CD4-positive, alpha-beta T cell (primary cell): ENCODE measurements around the gene NUMBL. TPM values are rescaled to one million over a fixed set of nuclear protein-coding genes. Genes with fewer than 3 reads are reported as not detected.
"Not testable (repeated sequence)": the region's sequence is repeated elsewhere in the genome, so short reads cannot be mapped to it uniquely, and the experiment has no call there.

ENCODE experiments used
- ATAC-seq: fragments of 200-7000 bp; cut with Tn5 transposase; one replicate; pipeline ENCODE4 v1.10.0; 2022; ENCODE audit warnings: mild to moderate bottlenecking; ENCODE audit not compliant: poor library complexity
- CTCF ChIA-PET: fragments of 350-600 bp; sonication (Branson Sonifier 250); formaldehyde crosslinking; loops from one replicate; lab custom pipeline; 2021; ENCODE audit warnings: antibody characterized with exemption, inconsistent platforms; lab: Charles Lee
- POLR2A ChIA-PET: fragments of 350-600 bp; sonication (Branson Sonifier 250); formaldehyde crosslinking; loops from one replicate; lab custom pipeline; 2021; ENCODE audit warnings: antibody characterized with exemption, inconsistent platforms; lab: Charles Lee
- DNase-seq, 14 experiments: peaks; one replicate each; pipeline ENCODE4 v3.0.0-alpha.2; 2013 to 2020; ENCODE audit warnings: mixed read lengths in 2 of 14
- H3K27ac ChIP-seq, 2 donors: one replicate each; pipeline versions ENCODE4 v1.5.1 to v1.7.0; 2013; ENCODE audit warnings: low read length in 2 of 2, low read depth in 1 of 2, mild to moderate bottlenecking in 1 of 2
- H3K27me3 ChIP-seq, 2 experiments: 1 replicate in 1 of 2; 2 replicates in 1 of 2; pipeline versions ENCODE4 v1.6.1 to v1.7.0; 2013; ENCODE audit warnings: low read length in 2 of 2, control low read depth in 1 of 2, mild to moderate bottlenecking in 1 of 2, moderate library complexity in 1 of 2; ENCODE audit not compliant: insufficient read depth in 2 of 2, control insufficient read depth in 1 of 2
- H3K36me3 ChIP-seq: one replicate; pipeline ENCODE4 v1.6.1; 2013; ENCODE audit warnings: low read length, control low read depth; ENCODE audit not compliant: insufficient read depth
- H3K4me1 ChIP-seq: one replicate; pipeline ENCODE4 v1.6.1; 2013; ENCODE audit warnings: low read length, control low read depth; ENCODE audit not compliant: insufficient read depth
- H3K4me3 ChIP-seq: one replicate; pipeline ENCODE4 v1.5.1; 2013; ENCODE audit warnings: mild to moderate bottlenecking, low read length, moderate library complexity
- H3K9me3 ChIP-seq, 2 experiments: 1 replicate in 1 of 2; 2 replicates in 1 of 2; pipeline versions ENCODE4 v1.6.1 to v1.7.0; 2013; ENCODE audit warnings: low read length in 2 of 2, mild to moderate bottlenecking in 2 of 2, control low read depth in 1 of 2, moderate library complexity in 1 of 2; ENCODE audit not compliant: control insufficient read depth in 1 of 2, insufficient read depth in 1 of 2
- H3K27ac Mint-ChIP-seq: one replicate; pipeline ENCODE4 v1.8.0; 2020; ENCODE audit warnings: mixed read lengths
- H3K27me3 Mint-ChIP-seq: one replicate; pipeline ENCODE4 v1.8.0; 2021; ENCODE audit warnings: mixed read lengths
- H3K36me3 Mint-ChIP-seq: one replicate; pipeline ENCODE4 v1.8.0; 2021; ENCODE audit warnings: low read depth, mixed read lengths
- H3K4me1 Mint-ChIP-seq: one replicate; pipeline ENCODE4 v1.8.0; 2021; ENCODE audit warnings: low read depth, mixed read lengths
- H3K4me3 Mint-ChIP-seq: one replicate; pipeline ENCODE4 v1.8.0; 2020; ENCODE audit warnings: mild to moderate bottlenecking, mixed read lengths
- H3K9me3 Mint-ChIP-seq: one replicate; pipeline ENCODE4 v1.8.0; 2020; ENCODE audit warnings: mixed read lengths
- intact Hi-C, 2 experiments: fragments of 100-400 bp; cut with DNase I in 1 of 2; cut with micrococcal nuclease in 1 of 2; formaldehyde crosslinking; loops; one replicate each; pipeline versions ENCODE4 v1.15.1 to v1.9.0; 2023 to 2025; cut with DNase I, micrococcal nuclease
- total RNA-seq, 174 experiments: library from RNA in 2 of 174; stranded (reverse) in 2 of 174; gene quantifications; one replicate each; pipeline ENCODE4 v1.2.3 and lab custom pipeline; 2021 to 2026
- TF ChIP-seq, protein P1 (sequence below): fragments of 200-600 bp; IDR thresholded peaks from one replicate; pipeline ENCODE4 v1.8.0; 2022; ENCODE audit warnings: antibody characterized with exemption, mild to moderate bottlenecking

Gene NUMBL
- total RNA-seq, 2 experiments from 2014 or later = 5.2 to 5.4 TPM

DNA sequence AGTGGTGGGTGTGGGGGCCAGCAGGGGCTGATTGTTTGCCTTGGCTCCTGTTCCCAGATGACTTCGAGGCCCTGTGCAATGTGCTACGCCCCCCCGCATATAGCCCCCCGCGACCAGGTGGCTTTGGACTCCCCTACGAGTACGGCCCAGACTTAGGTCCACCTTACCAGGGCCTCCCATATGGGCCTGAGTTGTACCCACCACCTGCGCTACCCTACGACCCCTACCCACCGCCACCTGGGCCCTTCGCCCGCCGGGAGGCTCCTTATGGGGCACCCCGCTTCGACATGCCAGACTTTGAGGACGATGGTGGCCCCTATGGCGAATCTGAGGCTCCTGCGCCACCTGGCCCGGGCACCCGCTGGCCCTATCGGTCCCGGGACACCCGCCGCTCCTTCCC is 63.5 kb downstream of the NUMBL start:
- no peaks in the 10 kb centered on the region for H3K9me3 Mint-ChIP-seq
- ATAC-seq (no peak), DNase-seq (no peak)
- Histone ChIP-seq H3K4me3 (no peak overlapping the region), H3K9me3 (no peaks in the 10 kb centered on the region), H3K27me3 (no peaks in the 10 kb centered on the region), H3K27ac (no peak overlapping the region), H3K4me1 (no peaks in the 10 kb centered on the region), H3K36me3 (peaks cover 35% of the 10 kb centered on the region)
- peaks cover 10% of the 10 kb centered on the region for H3K4me1 Mint-ChIP-seq
- intact Hi-C loops = no loop called here
- no peaks in the 10 kb centered on the region for H3K27me3 Mint-ChIP-seq
- no peak overlapping the region for H3K4me3 Mint-ChIP-seq
- H3K27ac Mint-ChIP-seq = no peak overlapping the region
- H3K36me3 Mint-ChIP-seq = peaks cover 46% of the 10 kb centered on the region
- ChIA-PET CTCF (no interaction called here), POLR2A (no interaction called here)
- TF ChIP-seq, protein P1, sequence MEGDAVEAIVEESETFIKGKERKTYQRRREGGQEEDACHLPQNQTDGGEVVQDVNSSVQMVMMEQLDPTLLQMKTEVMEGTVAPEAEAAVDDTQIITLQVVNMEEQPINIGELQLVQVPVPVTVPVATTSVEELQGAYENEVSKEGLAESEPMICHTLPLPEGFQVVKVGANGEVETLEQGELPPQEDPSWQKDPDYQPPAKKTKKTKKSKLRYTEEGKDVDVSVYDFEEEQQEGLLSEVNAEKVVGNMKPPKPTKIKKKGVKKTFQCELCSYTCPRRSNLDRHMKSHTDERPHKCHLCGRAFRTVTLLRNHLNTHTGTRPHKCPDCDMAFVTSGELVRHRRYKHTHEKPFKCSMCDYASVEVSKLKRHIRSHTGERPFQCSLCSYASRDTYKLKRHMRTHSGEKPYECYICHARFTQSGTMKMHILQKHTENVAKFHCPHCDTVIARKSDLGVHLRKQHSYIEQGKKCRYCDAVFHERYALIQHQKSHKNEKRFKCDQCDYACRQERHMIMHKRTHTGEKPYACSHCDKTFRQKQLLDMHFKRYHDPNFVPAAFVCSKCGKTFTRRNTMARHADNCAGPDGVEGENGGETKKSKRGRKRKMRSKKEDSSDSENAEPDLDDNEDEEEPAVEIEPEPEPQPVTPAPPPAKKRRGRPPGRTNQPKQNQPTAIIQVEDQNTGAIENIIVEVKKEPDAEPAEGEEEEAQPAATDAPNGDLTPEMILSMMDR = no peak

DNA sequence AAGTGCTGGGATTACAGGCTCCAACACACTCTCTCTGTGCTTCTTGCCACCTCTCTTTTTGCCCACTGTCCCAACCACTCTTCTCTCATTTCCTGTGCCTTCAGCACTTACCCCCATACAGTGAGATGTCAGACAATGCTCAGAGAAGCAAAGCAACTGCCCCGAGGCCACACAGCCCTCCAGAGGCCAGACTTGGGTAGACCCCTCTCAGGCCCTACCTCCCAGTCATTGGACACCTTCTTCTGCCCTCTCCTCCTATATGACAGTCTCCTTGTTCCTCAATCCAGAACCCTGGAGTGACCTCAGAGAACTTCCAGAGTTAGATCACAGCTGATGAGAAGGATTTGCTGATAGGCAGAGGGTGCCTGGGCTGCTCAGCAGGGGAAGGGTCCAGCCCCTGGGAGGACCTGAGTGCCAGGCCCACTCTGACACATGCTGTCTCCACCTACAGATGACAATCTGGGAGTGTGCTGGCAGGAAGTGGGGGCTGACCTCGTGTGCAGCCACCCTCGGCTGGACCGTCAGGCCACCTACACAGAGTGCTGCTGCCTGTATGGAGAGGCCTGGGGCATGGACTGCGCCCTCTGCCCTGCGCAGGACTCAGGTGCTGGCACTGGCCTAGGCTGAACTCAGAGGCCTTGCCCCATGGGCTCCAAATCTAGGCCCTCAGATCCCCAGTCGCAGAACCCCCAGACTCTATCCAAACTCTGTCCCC is 64.9 kb downstream of the NUMBL start:
- Mint-ChIP-seq H3K4me1 (peaks cover 9% of the 10 kb centered on the region), H3K27me3 (no peaks in the 10 kb centered on the region), H3K36me3 (peaks cover 55% of the 10 kb centered on the region), H3K4me3 (no peak overlapping the region), H3K9me3 (no peaks in the 10 kb centered on the region), H3K27ac (peak overlapping the region; percentile 57)
- no peak for DNase-seq
- Histone ChIP-seq H3K4me1 (no peaks in the 10 kb centered on the region), H3K27ac (no peak overlapping the region), H3K27me3 (no peaks in the 10 kb centered on the region), H3K4me3 (no peak overlapping the region), H3K9me3 (no peaks in the 10 kb centered on the region), H3K36me3 (peaks cover 44% of the 10 kb centered on the region)
- ATAC-seq = no peak
- CTCF ChIA-PET = interaction anchor here (1.2 kb wide), 1 partner anchor 603 kb away, joined by 3 read pairs; no protein-coding TSS in a partner anchor
- TF ChIP-seq, protein P1 = no peak
- POLR2A ChIA-PET = interaction anchor here (0.6 kb wide), 1 partner anchor 81 kb away, joined by 3 read pairs; no protein-coding TSS in a partner anchor
- intact Hi-C loops = no loop called here

DNA sequence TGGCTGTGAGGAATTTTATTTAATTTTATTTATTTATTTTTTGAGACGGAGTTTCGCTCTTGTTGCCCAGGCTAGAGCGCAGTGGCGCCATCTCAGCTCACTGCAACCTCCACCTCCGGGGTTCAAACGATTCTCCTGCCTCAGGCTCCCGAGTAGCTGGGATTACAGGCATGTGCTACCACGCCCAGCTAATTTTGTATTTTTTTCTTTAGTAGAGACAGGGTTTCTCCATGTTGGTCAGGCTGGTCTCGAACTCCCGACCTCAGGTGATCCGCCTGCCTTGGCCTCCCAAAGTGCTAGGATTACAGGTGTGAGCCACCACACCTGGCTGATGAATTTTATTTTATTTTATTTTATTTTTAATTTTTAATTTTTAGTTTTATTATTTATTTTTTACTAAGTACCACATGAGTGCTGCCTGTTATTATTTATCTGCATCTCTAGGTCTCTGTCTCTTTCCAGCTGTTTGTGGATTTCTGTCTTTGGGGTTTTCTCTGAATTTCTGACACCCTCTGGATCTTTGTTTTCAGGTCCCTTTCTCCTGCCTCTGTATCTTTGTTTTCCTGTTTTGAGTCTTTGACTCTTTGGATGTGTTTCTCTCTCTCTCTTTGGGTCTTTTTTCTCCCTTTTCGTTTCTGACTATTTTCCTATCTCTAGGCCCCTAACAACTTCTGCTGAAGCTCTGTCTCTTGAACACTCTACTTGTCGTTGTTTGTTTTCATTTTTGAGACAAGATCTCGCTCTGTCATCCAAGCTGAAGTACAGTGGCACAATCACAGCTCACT is 65.9 kb downstream of the NUMBL start:
- DNase-seq, H3K4me1 Mint-ChIP-seq, ATAC-seq, POLR2A ChIA-PET, H3K27ac Mint-ChIP-seq, H3K27me3 ChIP-seq, H3K27ac ChIP-seq, H3K4me1 ChIP-seq, H3K9me3 ChIP-seq, intact Hi-C loops, H3K4me3 ChIP-seq, H3K27me3 Mint-ChIP-seq, H3K4me3 Mint-ChIP-seq, H3K9me3 Mint-ChIP-seq: not testable (repeated sequence)
- peaks cover 50% of the 10 kb centered on the region for H3K36me3 ChIP-seq
- CTCF ChIA-PET = interaction anchor here (0.9 to 1.4 kb wide), 3 partner anchors 10 to 604 kb away, joined by 3 to 5 read pairs (median 3); no protein-coding TSS in a partner anchor
- H3K36me3 Mint-ChIP-seq = peaks cover 57% of the 10 kb centered on the region
